ENCODE data around the gene SRRM3.
"Not testable (repeated sequence)": the region's sequence is repeated elsewhere in the genome, so short reads cannot be mapped to it uniquely, and the experiment has no call there.

SRRM3 gene

GRCh38 chr7:76216381-76217082, 14.8 kb downstream of the SRRM3 start:
- Mint-ChIP-seq H3K9me3 (no peaks in the 10 kb centered on the region), H3K27ac (no peak overlapping the region), H3K4me3 (no peak overlapping the region), H3K4me1 (no peaks in the 10 kb centered on the region), H3K36me3 (no peaks in the 10 kb centered on the region), H3K27me3 (peaks cover 7% of the 10 kb centered on the region)

DNA sequence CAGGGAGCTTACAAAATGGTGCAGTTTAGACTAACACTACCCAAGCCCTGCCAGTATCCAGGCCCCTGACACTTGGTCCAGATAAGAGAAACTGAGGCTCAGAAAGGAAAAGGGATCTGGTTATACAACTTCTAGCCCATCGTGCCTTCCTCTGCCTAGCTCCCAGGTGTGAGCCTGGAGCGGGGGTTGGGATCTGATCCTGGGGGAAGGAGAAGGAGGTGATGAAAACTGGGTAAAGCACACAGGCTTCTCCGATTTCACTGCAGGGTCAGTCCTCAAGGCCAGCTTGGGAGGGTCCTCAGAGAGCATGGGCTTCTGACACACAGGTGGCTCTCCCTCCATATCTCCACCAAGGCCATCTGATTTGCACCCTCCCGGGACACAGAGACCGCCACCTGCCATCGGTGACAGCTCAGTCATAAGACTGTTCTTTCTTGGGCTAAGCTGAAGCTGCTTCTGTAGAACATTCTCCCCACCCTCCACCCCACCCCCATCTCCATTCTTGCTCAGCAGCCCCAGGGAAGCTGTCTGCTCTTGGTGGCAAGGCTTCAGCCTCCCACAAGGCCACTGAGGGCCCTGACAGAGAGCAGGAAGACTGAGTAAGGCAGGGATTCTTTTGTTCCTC, 16.4 kb downstream of the SRRM3 start:
- Mint-ChIP-seq H3K4me3 (no peak overlapping the region), H3K27ac (no peak overlapping the region), H3K9me3 (no peaks in the 10 kb centered on the region), H3K4me1 (no peaks in the 10 kb centered on the region), H3K36me3 (no peaks in the 10 kb centered on the region), H3K27me3 (peaks cover 14% of the 10 kb centered on the region)

DNA sequence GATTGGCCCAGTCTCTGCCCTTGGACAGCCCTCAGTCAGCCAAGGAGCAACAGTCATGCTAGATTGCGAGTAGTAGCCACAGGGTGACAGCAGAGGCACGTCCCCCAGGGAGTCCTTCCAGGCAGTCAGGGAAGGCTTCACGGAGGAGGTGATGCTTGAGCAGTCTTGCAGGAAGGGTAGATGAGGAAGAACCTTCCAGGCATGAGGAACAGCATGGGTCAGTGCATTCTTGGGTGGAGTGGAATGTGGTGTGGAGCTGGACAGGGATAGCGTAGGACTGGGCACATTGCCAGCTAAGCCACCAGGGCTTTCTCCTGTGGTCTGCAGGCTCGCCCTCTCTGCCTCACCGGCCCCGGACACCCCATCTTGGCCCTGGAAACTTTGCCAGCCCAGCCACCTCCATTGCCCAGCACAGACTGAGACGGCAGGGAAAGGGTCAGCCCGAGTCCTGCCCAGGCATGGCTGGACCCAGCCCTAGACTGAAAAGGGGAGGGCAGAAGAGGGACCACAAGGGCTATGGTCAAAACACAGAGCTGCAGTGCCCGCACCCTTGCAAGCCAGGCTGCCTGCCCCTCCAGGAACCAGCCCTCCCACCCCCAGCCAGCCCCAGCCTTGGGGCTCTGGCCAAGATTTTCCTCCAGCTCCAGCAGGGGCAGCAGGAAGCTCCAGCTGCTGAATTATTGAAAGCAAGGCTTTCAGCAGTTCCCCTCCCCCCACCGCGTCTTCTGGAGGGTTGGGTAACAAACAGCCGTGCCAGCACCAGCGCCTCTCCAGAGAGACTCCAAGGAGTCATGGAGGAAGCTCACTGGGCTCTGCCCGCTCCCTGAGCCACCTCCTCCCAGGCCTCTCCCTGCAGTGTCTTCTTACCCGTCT, 18.7 kb downstream of the SRRM3 start:
- Mint-ChIP-seq H3K27me3 (peaks cover 20% of the 10 kb centered on the region), H3K27ac (no peak overlapping the region), H3K4me3 (no peak overlapping the region), H3K9me3 (no peaks in the 10 kb centered on the region), H3K36me3 (no peaks in the 10 kb centered on the region), H3K4me1 (no peaks in the 10 kb centered on the region)

DNA sequence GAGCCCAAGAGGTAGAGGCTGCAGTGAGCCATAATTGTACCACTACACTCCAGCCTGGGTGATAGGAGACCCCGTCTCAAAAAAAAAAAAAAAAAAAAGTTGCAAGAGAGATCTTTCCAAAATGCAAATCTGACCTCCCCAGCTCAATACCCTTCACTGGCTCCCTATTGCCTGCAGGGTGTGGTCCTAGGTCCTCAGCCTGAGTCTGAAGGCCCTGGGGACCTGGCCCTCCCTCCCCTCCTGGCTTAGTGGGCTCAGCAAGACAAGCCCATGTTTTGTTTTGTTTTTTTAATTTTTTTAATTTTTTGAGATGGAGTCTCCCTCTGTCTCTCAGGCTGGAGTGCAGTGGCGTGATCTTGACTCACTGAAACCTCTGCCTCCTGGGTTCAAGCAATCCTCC, 20.6 kb downstream of the SRRM3 start:
- Mint-ChIP-seq H3K4me3 (no peak overlapping the region), H3K4me1 (no peaks in the 10 kb centered on the region)

GRCh38 chr7:76222839-76223238, 21.1 kb downstream of the SRRM3 start:
- H3K9me3 Mint-ChIP-seq: no peaks in the 10 kb centered on the region
- H3K27ac Mint-ChIP-seq: no peak overlapping the region
- H3K4me3 Mint-ChIP-seq: no peak overlapping the region
- no peaks in the 10 kb centered on the region for H3K4me1 Mint-ChIP-seq
- H3K27me3 Mint-ChIP-seq: peaks cover 28% of the 10 kb centered on the region
- no peaks in the 10 kb centered on the region for H3K36me3 Mint-ChIP-seq

More for the DNA sequence above, 20.6 kb downstream of the SRRM3 start:
- Mint-ChIP-seq H3K9me3 (no peaks in the 10 kb centered on the region), H3K27ac (no peak overlapping the region), H3K36me3 (no peaks in the 10 kb centered on the region), H3K27me3 (peaks cover 25% of the 10 kb centered on the region)

GRCh38 chr7:76223286-76223972, 21.7 kb downstream of the SRRM3 start:
- Mint-ChIP-seq H3K36me3 (no peaks in the 10 kb centered on the region), H3K9me3 (no peaks in the 10 kb centered on the region), H3K27me3 (peaks cover 28% of the 10 kb centered on the region), H3K4me3 (no peak overlapping the region), H3K27ac (no peak overlapping the region), H3K4me1 (no peaks in the 10 kb centered on the region)

DNA sequence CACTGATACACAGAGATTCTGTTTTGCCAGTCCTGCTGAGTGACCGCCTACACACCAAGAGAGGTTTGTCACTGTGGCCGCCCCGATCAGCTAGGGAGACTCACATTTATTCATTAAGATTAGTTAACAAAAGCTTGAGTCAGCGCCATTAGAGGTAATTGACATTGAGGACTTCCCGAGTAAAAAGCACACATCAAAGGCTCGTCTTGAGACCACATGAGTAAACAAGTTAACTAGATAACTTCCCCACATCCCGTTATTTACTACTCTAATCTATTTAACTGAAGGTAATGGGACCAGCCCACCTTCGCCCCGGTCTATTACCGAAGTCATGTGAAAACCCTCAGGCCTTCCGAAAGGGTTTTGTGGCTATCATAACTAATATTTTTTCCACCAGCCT, 23.0 kb downstream of the SRRM3 start:
- H3K4me1 Mint-ChIP-seq: no peaks in the 10 kb centered on the region
- no peak overlapping the region for H3K27ac Mint-ChIP-seq
- H3K27me3 Mint-ChIP-seq: peaks cover 27% of the 10 kb centered on the region
- H3K4me3 Mint-ChIP-seq: no peak overlapping the region
- no peaks in the 10 kb centered on the region for H3K36me3 Mint-ChIP-seq
- H3K9me3 Mint-ChIP-seq: no peaks in the 10 kb centered on the region

DNA sequence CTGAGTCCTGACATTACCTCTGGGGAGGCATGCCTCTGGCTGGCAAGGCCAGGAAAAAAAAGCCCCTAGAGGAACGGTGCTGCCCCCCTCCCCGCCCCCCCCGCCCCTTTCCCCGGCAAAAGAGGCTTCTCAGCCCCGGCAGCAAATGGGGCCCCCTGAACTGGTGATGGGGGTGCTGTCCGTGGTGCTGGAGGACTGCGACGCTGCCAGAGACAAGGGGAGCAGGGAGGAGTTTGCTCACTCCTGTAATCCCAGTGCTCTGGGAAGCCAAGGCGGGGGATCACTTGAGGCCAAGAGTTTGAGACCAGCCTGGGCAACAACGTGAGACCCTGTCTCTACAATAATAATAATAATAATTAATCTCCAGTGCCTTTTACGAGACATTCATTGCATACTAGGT, 23.7 kb downstream of the SRRM3 start:
- Mint-ChIP-seq H3K36me3 (no peaks in the 10 kb centered on the region), H3K27ac (no peak overlapping the region), H3K27me3 (peaks cover 31% of the 10 kb centered on the region), H3K9me3 (no peaks in the 10 kb centered on the region), H3K4me1 (no peaks in the 10 kb centered on the region), H3K4me3 (no peak overlapping the region)

GRCh38 chr7:76225951-76226350, 24.3 kb downstream of the SRRM3 start:
- Mint-ChIP-seq H3K4me3 (no peak overlapping the region), H3K27me3 (peaks cover 32% of the 10 kb centered on the region), H3K27ac (no peak overlapping the region), H3K36me3 (no peaks in the 10 kb centered on the region), H3K9me3 (no peaks in the 10 kb centered on the region), H3K4me1 (no peaks in the 10 kb centered on the region)

GRCh38 chr7:76226878-76227423, 25.3 kb downstream of the SRRM3 start:
- H3K4me1 Mint-ChIP-seq, H3K4me3 Mint-ChIP-seq, H3K36me3 Mint-ChIP-seq, H3K9me3 Mint-ChIP-seq, H3K27ac Mint-ChIP-seq: not testable (repeated sequence)
- H3K27me3 Mint-ChIP-seq: peaks cover 37% of the 10 kb centered on the region

GRCh38 chr7:76230214-76230613, 28.5 kb downstream of the SRRM3 start:
- Mint-ChIP-seq H3K4me3 (no peak overlapping the region), H3K36me3 (no peaks in the 10 kb centered on the region)

GRCh38 chr7:76231071-76231470, 29.4 kb downstream of the SRRM3 start:
- no peaks in the 10 kb centered on the region for H3K36me3 Mint-ChIP-seq
- H3K27me3 Mint-ChIP-seq: peaks cover 47% of the 10 kb centered on the region
- peaks cover 7% of the 10 kb centered on the region for H3K4me1 Mint-ChIP-seq
- H3K9me3 Mint-ChIP-seq: no peaks in the 10 kb centered on the region
- H3K27ac Mint-ChIP-seq: no peak overlapping the region
- no peak overlapping the region for H3K4me3 Mint-ChIP-seq

More at GRCh38 chr7:76230214-76230613, 28.5 kb downstream of the SRRM3 start:
- H3K27ac Mint-ChIP-seq: no peak overlapping the region
- peaks cover 47% of the 10 kb centered on the region for H3K27me3 Mint-ChIP-seq
- no peaks in the 10 kb centered on the region for H3K9me3 Mint-ChIP-seq
- H3K4me1 Mint-ChIP-seq: peaks cover 7% of the 10 kb centered on the region

- no peak overlapping the region for H3K4me3 Mint-ChIP-seq
- peaks cover 7% of the 10 kb centered on the region for H3K4me1 Mint-ChIP-seq
- H3K36me3 Mint-ChIP-seq: no peaks in the 10 kb centered on the region
- peaks cover 47% of the 10 kb centered on the region for H3K27me3 Mint-ChIP-seq
- no peaks in the 10 kb centered on the region for H3K9me3 Mint-ChIP-seq
- H3K27ac Mint-ChIP-seq: no peak overlapping the region
Observed at GRCh38 chr7:76231583-76231982, 29.9 kb downstream of the SRRM3 start.

- Mint-ChIP-seq H3K36me3 (no peaks in the 10 kb centered on the region), H3K4me3 (no peak overlapping the region), H3K4me1 (peaks cover 7% of the 10 kb centered on the region), H3K27ac (no peak overlapping the region), H3K9me3 (no peaks in the 10 kb centered on the region), H3K27me3 (peaks cover 40% of the 10 kb centered on the region)
Observed at GRCh38 chr7:76232698-76233097, 31.0 kb downstream of the SRRM3 start.

- Mint-ChIP-seq H3K4me3 (no peak overlapping the region), H3K9me3 (no peaks in the 10 kb centered on the region), H3K27me3 (peaks cover 41% of the 10 kb centered on the region), H3K27ac (no peak overlapping the region), H3K36me3 (no peaks in the 10 kb centered on the region), H3K4me1 (peaks cover 7% of the 10 kb centered on the region)
Observed at GRCh38 chr7:76233538-76234281, 32.0 kb downstream of the SRRM3 start.

Measured in activated naive CD4-positive, alpha-beta T cell treated with anti-CD3 and anti-CD28 coated beads, Interleukin-2, amount 50 U/mL, for 24 hours (primary cell).